C4-2B (cell line): ENCODE results near the gene ANKRD6.

ENCODE experiments used
- ZFX ChIP-seq: fragments of 450-650 bp; IDR thresholded peaks from 2 replicates; pipeline ENCODE4 v1.6.1; 2017
- TF ChIP-seq, protein P1 (sequence below): fragments of 450-650 bp; conservative IDR thresholded peaks from 2 replicates; pipeline ENCODE4 v1.5.1; 2017; ENCODE audit warnings: mild to moderate bottlenecking

DNA sequence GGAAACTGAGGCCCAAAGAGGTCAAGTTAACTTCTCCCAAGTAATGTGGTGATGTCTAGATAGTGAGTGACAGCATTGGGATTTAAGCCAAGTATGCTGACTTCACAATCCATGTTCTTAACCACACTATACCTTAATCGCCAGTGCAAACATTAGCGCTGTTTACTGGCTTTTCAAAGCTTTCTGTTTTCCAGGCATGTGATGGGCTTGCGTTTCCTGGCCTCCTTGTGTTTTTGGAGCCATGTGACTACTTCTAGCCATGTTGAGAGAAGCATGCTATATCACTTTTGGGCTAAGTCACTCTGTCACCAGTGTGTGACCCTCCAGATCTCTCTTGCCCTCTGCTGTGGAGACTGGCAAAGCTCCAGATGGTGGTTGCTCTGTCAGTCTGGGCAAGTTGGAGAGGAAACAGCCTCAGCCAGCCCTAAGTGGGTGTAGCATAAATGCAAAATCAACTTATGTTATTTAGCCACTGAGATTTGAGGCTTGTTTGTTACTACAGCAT, 76.9 kb downstream of the ANKRD6 start:
- TF ChIP-seq, protein P1, sequence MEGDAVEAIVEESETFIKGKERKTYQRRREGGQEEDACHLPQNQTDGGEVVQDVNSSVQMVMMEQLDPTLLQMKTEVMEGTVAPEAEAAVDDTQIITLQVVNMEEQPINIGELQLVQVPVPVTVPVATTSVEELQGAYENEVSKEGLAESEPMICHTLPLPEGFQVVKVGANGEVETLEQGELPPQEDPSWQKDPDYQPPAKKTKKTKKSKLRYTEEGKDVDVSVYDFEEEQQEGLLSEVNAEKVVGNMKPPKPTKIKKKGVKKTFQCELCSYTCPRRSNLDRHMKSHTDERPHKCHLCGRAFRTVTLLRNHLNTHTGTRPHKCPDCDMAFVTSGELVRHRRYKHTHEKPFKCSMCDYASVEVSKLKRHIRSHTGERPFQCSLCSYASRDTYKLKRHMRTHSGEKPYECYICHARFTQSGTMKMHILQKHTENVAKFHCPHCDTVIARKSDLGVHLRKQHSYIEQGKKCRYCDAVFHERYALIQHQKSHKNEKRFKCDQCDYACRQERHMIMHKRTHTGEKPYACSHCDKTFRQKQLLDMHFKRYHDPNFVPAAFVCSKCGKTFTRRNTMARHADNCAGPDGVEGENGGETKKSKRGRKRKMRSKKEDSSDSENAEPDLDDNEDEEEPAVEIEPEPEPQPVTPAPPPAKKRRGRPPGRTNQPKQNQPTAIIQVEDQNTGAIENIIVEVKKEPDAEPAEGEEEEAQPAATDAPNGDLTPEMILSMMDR = no peak
- no peak for TF ChIP-seq ZFX
